Left ventricle myocardium inferior (tissue), 1 donor: ENCODE results near the gene NLRC5. TPM values are rescaled to one million over a fixed set of nuclear protein-coding genes. Genes with fewer than 3 reads are reported as not detected.
A peak's percentile ranks its signal among the peaks of the same experiment; 100 is the strongest.

Experiments
- DNase-seq: peaks from one replicate; pipeline ENCODE4 v3.0.0-alpha.2; 2020
- H3K27ac ChIP-seq: fragments of 200-600 bp; replicated peaks from 2 replicates; pipeline ENCODE4 v1.8.0; 2021
- H3K27me3 ChIP-seq: fragments of 200-600 bp; 2 replicates; pipeline ENCODE4 v1.8.0; 2021; ENCODE audit warnings: low read depth
- H3K36me3 ChIP-seq: fragments of 200-600 bp; 2 replicates; pipeline ENCODE4 v1.8.0; 2021
- H3K4me1 ChIP-seq: fragments of 200-600 bp; 2 replicates; pipeline ENCODE4 v1.8.0; 2021
- H3K4me3 ChIP-seq: fragments of 200-600 bp; 2 replicates; pipeline ENCODE4 v1.8.0; 2021; ENCODE audit warnings: mild to moderate bottlenecking, moderate library complexity
- H3K9me3 ChIP-seq: fragments of 200-600 bp; replicated peaks from 2 replicates; pipeline ENCODE4 v1.8.0; 2021
- intact Hi-C: fragments of 100-400 bp; cut with micrococcal nuclease; formaldehyde crosslinking; loops from one replicate; pipeline ENCODE4 v1.11.0; 2022
- total RNA-seq: library from RNA; stranded (reverse); fragmentation: NEBNext Ultra II Directional; extraction: Animal tissue kit (Norgen Biotek cat#: 25700); gene quantifications from one replicate; pipeline ENCODE4 v1.2.1, GENCODE V29; 2021
- TF ChIP-seq, protein P1 (sequence below): fragments of 200-600 bp; IDR thresholded peaks from 2 replicates; pipeline ENCODE4 v1.8.0; 2021; ENCODE audit warnings: antibody characterized with exemption, mild to moderate bottlenecking, borderline replicate concordance
- donor health status: DM: no; HTN: yes; CAD: no; lungs with severe emphysema.

NLRC5 gene
- total RNA-seq, 1 donor from 2014 or later = 6.6 TPM

DNA sequence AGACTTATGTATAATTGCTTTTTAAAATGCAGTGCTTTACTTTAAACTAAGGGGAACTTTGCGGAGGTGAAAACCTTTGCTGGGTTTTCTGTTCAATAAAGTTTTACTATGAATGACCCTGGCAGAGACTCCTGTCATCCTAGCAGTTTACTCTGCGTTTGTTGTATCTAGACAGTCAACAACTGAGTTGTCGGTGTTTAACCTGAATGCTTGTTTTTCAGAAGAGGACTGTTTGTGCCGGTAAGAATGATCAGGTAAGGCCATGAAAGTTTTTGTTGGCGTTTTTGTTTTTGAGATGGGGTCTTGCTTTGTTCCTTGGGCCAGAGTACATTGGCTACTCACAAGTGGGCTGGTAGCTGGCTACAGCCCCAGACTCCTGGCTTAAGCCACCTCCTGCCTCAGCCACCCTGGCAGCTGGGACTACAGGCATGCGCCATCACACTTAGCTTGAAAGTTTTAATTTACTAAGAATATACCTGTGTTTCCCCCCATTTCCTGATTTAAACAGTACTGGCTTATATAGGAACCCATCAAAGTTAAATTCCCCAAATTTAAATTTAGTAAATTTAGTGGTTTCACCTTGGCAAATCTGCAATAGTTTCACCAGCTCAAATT lies 45.5 kb upstream of the NLRC5 start:
- intact Hi-C loops = loop anchor here (10.0 kb wide), 1 partner anchor 79 kb away; the partner anchor contains the start of gene SLC12A3
- Histone ChIP-seq H3K27ac (no peak overlapping the region), H3K27me3 (no peaks in the 10 kb centered on the region), H3K4me3 (no peak overlapping the region), H3K36me3 (peaks cover 74% of the 10 kb centered on the region), H3K9me3 (no peaks in the 10 kb centered on the region), H3K4me1 (peaks cover 17% of the 10 kb centered on the region)
- TF ChIP-seq, protein P1, sequence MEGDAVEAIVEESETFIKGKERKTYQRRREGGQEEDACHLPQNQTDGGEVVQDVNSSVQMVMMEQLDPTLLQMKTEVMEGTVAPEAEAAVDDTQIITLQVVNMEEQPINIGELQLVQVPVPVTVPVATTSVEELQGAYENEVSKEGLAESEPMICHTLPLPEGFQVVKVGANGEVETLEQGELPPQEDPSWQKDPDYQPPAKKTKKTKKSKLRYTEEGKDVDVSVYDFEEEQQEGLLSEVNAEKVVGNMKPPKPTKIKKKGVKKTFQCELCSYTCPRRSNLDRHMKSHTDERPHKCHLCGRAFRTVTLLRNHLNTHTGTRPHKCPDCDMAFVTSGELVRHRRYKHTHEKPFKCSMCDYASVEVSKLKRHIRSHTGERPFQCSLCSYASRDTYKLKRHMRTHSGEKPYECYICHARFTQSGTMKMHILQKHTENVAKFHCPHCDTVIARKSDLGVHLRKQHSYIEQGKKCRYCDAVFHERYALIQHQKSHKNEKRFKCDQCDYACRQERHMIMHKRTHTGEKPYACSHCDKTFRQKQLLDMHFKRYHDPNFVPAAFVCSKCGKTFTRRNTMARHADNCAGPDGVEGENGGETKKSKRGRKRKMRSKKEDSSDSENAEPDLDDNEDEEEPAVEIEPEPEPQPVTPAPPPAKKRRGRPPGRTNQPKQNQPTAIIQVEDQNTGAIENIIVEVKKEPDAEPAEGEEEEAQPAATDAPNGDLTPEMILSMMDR = no peak
- DNase-seq = no peak

DNA sequence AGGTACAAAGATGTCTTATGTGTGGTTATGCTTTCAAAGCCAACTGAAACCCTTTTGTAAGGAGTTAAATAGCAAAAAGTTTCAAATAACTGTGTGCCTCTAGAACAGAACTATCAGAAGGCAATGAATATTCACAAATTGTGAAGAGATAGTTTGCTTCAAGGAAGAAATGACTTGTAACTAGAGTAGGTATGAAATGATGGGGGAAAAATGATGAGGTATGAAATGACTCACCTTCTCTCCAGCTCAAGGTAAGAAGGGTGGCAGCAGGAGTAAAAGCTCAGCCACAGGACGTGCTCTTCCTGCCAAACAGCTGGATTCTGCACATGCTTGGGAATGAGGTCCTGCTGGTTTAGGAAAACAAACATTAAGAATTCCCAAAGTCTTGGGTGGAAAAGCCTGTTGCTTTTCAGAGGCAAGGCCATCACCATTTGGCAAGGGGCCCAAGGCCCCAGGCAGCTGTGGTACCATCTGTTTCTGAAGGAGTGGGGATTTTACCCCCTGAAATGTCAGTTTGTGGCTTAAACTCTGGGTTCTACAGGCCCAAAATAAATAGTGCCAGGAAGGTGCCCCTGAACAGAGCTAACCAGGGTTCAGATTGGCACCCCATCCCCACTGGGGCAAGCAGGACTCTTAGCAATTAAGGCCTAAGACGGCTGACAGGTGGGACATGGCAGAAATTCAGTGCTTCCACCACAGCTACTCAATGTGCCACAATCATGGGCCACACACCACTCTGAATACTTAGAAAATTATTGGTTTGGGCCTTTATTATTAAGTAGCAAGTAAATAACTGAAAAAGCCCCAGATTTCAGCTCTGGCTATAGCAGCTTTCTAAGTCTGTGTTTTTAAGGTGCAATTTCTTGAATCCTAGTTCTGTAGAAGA lies 44.2 kb upstream of the NLRC5 start:
- peaks cover 9% of the 10 kb centered on the region for H3K4me1 ChIP-seq
- no peak for DNase-seq
- intact Hi-C loops = loop anchor here (10.0 kb wide), 1 partner anchor 80 kb away; the partner anchor contains the start of gene SLC12A3
- peaks cover 61% of the 10 kb centered on the region for H3K36me3 ChIP-seq
- H3K9me3 ChIP-seq = no peaks in the 10 kb centered on the region
- TF ChIP-seq, protein P1 = no peak
- no peak overlapping the region for H3K4me3 ChIP-seq
- no peak overlapping the region for H3K27ac ChIP-seq
- no peaks in the 10 kb centered on the region for H3K27me3 ChIP-seq

DNA sequence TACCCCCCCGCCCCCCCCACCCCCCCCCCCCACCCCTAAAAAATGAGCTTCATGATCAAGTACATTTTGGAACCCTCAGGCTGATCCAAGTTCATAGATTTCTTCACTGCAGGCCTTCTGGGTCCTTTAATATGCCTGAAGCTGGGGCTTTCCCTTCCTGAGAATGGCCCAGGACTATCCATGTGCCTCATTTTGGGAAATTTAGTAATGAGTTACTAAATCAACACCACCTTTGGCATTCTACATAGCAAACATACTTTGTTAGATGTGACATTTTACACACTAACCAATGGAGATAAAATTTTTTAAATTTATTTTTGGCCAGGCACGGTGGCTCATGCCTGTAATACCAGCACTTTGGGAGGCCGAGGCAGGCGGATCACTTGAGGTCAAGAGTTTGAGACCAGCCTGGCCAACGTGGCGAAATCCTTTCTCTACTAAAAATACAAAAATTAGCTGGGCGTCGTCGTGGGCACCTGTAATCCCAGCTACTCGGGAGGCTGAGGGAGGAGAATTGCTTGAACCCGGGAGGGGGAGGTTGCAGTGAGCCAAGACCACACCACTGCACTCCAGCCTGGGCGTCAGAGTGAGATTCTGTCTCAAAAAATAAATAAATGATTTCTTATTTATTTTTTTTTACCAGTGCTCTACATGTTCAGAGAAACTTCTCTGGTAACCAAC lies 43.4 kb upstream of the NLRC5 start:
- Histone ChIP-seq H3K36me3 (peaks cover 53% of the 10 kb centered on the region), H3K27ac (peak overlapping the region; percentile 13), H3K9me3 (no peaks in the 10 kb centered on the region), H3K4me1 (peaks cover 9% of the 10 kb centered on the region), H3K4me3 (no peak overlapping the region), H3K27me3 (no peaks in the 10 kb centered on the region)
- TF ChIP-seq, protein P1 = no peak
- no peak for DNase-seq
- intact Hi-C loops = loop anchor here (10.0 kb wide), 1 partner anchor 81 kb away; the partner anchor contains the start of gene SLC12A3

DNA sequence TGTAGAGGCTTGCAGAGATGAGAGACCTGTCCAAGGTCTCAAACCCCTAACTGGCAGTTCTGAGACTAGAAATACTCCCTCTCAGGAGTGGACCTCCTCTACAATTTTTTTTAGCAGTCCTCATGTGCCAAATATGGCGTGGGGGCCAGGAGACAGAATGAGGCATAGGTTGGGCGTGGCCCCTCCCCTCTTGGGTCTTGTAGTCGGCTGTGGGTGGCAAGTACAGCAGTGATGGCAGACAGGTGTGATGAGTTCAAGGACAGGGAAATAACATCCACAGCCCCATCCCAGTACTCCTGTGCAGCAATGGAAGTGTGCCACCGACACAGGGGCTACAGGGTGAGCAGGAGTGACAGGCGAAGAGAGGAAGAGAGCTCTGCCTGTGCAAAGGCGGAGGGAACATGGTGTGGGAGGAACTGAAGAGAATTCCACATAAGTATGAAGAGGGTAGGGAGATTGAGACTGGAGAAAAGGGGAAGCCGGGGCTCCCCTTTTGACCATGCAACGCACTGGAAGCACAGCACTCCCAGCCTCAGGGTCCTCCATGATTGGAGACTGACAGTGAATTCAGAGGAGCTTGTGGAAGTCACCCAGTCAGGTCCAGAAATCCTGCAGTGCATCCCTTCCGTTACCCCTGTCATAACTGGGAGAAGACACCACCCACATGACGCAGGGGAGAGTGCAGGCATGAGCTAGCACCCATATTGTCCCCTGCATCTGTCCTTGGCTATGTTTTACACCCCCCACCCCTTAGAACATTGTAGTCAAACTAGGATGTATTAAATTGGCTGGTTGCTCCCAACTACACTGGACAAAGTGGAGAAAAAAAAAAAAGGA lies 42.4 kb upstream of the NLRC5 start:
- intact Hi-C loops = loop anchor here (10.0 kb wide), 1 partner anchor 82 kb away; the partner anchor contains the start of gene SLC12A3
- H3K27ac ChIP-seq = peak overlapping the region; percentile 13
- H3K9me3 ChIP-seq = no peaks in the 10 kb centered on the region
- no peaks in the 10 kb centered on the region for H3K27me3 ChIP-seq
- H3K36me3 ChIP-seq = peaks cover 43% of the 10 kb centered on the region
- DNase-seq = no peak
- H3K4me3 ChIP-seq = no peak overlapping the region
- TF ChIP-seq, protein P1 = no peak
- peaks cover 9% of the 10 kb centered on the region for H3K4me1 ChIP-seq
